Right renal cortex interstitium (tissue), 3 donors: ENCODE measurements around the gene PTPN18. TPM values are rescaled to one million over a fixed set of nuclear protein-coding genes. Genes with fewer than 3 reads are reported as not detected.
"Not testable (repeated sequence)": the region's sequence is repeated elsewhere in the genome, so short reads cannot be mapped to it uniquely, and the experiment has no call there.

ENCODE experiments used
- DNase-seq, 3 donors: peaks; one replicate each; pipeline ENCODE4 v3.0.0-alpha.2; 2013; ENCODE audit warnings: low read depth in 3 of 3, low spot score in 2 of 3
- polyA plus RNA-seq, 3 donors: library from polyadenylated mRNA; unstranded; fragments of 120-200 nt; gene quantifications; one replicate each; pipeline ENCODE4 v1.2.1, GENCODE V29; 2013; ENCODE audit not compliant: insufficient read length in 3 of 3

Gene PTPN18
- polyA plus RNA-seq, 3 donors, result 27.7 to 29.3 (median 28.2) TPM

DNA sequence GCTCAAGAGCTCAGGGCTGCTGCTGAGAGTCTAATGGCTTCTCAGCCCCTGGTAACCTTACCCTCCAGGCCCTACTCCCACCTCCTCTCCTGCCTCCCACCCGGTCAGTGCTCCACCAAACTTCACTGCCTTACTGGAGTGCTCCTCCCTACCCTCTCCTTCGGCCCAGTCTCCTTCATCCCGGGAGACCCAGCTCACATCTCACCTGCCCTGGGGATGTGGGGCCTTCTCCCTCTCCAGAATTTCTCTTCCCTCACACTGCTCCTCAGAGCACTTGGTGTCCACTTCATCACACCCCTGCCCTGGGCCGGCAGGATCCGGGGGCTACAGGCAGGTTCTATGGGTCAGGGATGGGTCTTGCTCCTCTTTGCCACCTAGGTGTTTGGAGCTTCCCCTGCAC is 21.6 kb downstream of the PTPN18 start:
- no peak for DNase-seq

GRCh38 chr2:130378206-130378897 is 22.5 kb downstream of the PTPN18 start:
- no peak for DNase-seq

- DNase-seq, result no peak
Observed at GRCh38 chr2:130378898-130379214, 23.0 kb downstream of the PTPN18 start.

- no peak for DNase-seq
Observed at GRCh38 chr2:130380096-130380934, 24.5 kb downstream of the PTPN18 start.

DNA sequence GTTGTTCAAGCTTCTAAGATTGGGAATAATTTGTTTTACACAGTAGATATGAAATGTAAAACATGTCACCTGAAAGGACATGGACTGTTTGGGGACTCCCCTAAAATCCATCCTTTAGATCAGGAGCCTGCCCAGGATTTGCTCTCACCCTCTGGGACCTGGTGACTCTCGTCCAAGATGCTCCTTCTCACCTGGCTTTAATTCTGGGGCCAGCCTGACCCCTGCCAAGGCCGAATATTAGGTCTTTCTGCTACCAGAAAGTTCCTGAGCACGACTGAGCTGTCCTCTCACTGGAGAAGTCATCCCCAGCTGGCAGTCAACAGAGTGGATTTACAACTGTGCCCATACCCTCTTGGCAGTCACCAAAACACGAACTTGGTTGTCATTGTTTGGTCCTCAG is 25.3 kb downstream of the PTPN18 start:
- no peak for DNase-seq

DNA sequence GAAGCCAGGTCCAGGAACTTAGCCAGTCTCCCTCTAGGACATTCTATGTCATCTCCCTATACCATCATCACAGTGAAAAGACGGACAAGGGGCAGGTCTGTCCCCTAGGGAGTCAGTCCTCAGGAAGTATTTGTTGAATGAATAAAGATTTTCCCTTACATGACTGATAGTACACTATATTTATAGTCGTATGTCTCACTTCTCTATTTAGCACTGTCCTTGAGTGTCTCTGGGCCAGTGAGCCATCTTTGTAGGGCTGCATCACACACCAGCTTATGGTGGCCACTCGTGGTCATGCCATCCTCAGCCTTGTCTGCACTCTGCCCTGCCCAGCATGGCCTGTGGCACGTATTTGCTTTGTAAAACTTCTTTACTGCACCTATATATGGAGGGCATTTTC is 25.8 kb downstream of the PTPN18 start:
- no peak for DNase-seq

- DNase-seq, result no peak
Observed at GRCh38 chr2:130382313-130382917, 26.6 kb downstream of the PTPN18 start.

DNA sequence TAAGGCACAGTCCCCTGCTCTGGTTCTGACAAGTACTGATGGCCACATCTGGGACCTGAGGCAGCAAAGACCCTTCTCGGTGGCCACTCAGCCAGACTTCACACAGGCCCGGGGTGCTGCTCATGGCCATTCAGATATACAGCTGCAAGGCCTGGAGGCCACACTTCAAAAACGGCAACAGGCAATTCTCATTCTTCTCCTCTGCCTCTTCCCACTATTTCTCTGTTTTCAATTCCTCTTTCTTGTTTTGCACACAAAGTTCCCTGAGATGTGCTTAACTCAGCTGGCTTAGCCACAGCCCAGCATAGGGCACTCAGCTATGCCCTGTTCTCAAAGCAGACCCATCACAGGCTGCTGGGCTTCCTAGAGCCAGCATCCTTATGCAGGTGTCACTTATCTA is 29.9 kb downstream of the PTPN18 start:
- no peak for DNase-seq

GRCh38 chr2:130387071-130387400 is 31.2 kb downstream of the PTPN18 start:
- no peak for DNase-seq

DNA sequence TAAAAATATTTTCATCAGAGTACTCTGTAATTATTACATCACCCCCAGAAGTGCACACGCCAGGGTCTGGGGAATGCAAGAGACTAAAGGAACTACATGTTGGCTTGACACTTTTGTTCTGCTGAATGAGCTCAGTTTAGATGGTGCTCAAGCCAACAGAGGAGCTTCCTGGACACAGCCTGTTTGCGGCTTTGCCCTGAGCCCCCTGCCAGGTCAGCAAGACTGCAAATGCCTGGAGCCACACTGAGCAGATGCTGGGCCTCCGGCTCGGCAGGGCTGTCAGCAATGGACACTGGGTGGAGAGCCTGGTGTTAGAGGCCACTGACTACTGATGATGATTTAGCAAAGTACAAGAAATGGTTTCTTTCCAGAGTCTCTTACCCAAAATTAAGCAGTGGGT is 31.9 kb downstream of the PTPN18 start:
- DNase-seq, result no peak

GRCh38 chr2:130388221-130388907 is 32.5 kb downstream of the PTPN18 start:
- no peak for DNase-seq

GRCh38 chr2:130389358-130389757 is 33.5 kb downstream of the PTPN18 start:
- no peak for DNase-seq

DNA sequence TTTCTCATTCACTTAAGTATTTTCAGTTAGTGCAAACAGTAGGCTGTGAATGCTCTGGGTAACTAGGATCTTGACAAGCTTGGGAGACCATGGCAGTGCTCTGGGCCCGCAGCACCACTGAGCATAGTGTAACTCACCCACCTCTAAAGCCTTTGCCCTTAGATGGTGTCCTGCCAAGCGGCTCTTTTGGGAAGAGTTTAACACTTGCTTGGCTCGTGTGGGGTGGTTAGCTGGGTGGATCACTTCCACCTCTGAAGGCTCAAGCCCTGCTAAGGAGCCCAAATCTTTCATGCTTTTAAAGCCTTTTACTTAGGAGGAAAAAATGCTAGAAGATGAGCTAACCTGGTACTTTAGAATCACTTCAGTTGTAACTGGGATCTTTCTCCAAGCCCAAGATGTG is 33.9 kb downstream of the PTPN18 start:
- DNase-seq, result no peak

- DNase-seq, result no peak
Observed at GRCh38 chr2:130390460-130391057, 34.7 kb downstream of the PTPN18 start.

DNA sequence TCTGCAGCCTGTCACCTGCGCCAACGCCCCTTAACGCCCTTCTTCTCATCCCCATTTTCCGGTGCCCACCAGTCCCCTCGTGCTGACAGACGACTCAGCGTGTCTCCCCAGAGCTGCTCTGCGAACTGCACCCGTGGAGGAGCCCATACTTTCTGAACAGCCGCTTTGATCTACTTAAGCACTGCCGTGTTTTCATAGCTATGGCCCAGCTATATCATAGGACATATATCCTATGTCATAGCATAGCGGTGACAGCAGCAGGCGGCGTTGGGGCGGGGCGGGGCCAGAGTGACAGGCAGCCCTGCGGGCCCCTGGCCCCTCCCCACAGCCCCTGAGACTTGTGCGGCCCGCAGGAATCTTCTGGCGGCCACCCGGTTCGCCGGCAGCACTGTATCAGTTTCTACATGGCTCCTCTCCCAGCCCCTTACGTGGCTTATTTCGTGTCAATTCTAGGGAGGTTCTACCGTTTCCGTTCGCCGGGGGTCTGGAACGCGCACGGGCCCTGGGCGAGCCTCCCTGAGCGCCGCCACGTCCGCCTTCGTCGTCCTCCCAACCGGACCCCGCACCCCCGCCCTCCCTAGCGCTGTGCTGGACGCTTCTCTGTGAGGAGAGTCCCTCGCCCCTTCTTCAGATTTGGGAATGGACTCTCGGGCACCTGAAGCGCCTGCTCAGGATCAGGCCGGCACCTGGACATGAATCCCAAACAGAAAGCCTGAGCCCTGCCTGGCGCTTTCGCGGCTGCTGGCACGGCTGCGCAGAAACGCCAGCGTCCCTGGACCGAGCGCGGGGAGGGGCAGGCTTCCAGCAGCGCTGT is 35.4 kb downstream of the PTPN18 start:
- peak in 1 of 3 donors; percentile 61 for DNase-seq

DNA sequence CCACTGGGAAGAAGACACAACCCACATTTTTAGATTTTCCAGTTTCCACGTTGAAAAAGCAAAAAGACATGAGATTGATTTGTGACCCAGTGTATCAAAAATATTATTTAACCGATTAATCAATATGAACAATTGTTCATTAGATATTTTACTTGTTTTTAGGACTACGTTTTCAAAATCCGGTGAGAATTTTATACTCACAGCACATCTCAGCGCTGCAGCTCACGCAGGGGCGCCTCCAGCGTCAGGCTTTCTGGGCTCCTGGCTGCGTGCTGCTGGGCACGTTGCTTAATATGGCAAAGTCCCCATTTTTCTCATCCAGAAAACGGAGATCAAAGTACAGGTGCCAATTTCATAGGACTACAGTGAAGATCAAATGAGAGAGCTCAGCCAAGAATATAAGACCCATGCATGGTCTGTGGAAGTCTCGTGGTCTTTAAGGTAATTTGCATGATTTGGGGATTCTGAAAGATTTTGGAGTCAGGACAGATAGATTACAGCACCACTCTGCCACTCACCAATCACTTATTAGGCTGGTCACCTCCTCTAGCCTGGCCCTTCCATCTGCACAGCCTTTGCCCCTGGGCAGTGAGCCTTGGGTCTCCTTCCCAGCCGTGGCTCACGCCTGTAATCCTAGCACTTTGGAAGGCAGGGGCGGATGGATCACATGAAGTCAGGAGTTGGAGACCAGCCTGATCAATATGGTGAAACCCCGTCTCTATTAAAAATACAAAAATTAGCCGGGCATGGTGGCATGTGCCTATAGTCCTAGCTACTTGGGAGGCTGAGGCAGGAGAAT is 36.2 kb downstream of the PTPN18 start:
- DNase-seq, result no peak

DNA sequence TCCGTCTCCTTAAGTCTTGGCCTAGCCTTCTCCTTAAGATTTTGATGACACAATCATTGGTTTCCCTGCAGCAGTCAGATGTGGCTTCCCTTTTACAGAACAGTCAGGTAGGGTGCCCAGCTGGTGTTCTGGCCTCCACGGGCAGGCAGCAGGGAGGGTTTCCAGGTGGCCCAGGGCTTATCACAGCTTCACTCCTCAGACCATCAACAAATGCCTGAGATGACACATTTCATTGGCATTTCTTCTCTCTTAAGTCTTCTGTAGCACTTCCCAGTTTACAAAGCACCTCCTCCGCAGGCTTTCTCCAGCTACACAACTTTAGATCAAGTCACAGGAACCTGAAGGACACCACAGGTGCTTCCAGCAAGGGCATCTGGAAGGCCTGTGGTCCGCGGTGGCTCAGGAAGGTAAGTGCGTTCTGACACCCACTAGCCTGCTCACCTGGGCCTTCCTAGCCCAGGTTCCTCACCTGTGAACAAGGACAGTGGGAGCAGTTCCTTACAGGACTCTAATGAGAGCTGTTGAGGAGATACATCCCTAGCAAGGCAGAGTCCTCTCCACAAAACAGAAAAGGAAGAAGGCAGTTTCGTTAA is 37.6 kb downstream of the PTPN18 start:
- DNase-seq, result no peak

DNA sequence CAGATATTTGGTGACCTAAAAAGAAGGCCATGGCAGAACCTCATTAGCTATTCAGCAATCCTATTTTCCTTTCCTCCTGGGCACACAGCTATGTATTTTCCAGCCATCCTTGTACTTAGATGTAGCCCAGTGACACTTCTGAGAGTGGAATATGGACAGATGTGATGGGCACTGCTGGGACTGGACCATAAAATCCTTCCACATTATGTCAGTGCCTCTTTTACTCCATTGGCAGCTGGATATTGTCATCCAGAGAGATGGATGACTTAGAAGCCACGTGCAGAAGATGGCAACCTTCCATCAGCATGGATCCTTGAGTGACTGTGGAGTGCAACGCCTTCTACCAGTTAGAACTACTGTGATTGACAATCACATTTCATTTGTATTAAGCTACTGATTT is 50.4 kb downstream of the PTPN18 start:
- DNase-seq, result not testable (repeated sequence)

- DNase-seq, result not testable (repeated sequence)
Observed at GRCh38 chr2:130416693-130417092, 60.8 kb downstream of the PTPN18 start.
